OCI-LY1 (cell line): ENCODE results near the gene SYT1.

Experiments used
- CTCF ChIP-seq: fragments of 200-600 bp; sonication (generic), shearing (Covaris generic); IDR thresholded peaks from 2 replicates; pipeline ENCODE4 v1.5.1; 2017; ENCODE audit warnings: mild to moderate bottlenecking, antibody characterized with exemption, low read length, moderate library complexity, mixed read lengths
- EZH2 ChIP-seq: fragments of 200-600 bp; sonication (generic), shearing (Covaris generic); IDR thresholded peaks from 2 replicates; pipeline ENCODE4 v1.8.0; 2017; ENCODE audit warnings: borderline replicate concordance, mixed run types, mild to moderate bottlenecking, antibody characterized with exemption, low read length, moderate library complexity, mixed read lengths

GRCh38 chr12:79448816-79449215 lies 584.2 kb downstream of the SYT1 start:
- no peak for TF ChIP-seq CTCF
- TF ChIP-seq EZH2, result no peak
